ENCODE measurements around the gene NKD2.
A peak's percentile ranks its signal among the peaks of the same experiment; 100 is the strongest.

The NKD2 gene

GRCh38 chr5:1041225-1042143 is 32.9 kb downstream of the NKD2 start:
- peak in 1 of 51 donors; percentile 29 for DNase-seq

GRCh38 chr5:1042626-1043025 is 34.0 kb downstream of the NKD2 start:
- no peak for DNase-seq

DNA sequence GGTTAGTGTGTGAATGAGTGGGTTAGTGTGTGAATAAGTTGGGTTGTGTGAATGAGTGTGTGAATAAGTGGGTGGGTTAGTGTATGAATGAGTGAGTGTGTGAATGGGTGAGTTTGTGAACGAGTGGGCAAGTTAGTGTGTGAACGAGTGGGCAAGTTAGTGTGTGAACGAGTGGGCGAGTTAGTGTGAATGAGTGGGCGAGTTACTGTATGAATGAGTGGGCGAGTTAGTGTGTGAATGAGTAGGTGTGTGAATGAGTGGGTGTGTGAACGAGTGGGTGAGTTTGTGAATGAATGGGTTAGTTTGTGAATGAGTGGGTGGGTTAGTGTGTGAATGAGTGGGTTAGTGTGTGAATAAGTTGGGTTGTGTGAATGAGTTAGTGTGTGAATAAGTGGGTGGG is 34.7 kb downstream of the NKD2 start:
- DNase-seq: no peak

DNA sequence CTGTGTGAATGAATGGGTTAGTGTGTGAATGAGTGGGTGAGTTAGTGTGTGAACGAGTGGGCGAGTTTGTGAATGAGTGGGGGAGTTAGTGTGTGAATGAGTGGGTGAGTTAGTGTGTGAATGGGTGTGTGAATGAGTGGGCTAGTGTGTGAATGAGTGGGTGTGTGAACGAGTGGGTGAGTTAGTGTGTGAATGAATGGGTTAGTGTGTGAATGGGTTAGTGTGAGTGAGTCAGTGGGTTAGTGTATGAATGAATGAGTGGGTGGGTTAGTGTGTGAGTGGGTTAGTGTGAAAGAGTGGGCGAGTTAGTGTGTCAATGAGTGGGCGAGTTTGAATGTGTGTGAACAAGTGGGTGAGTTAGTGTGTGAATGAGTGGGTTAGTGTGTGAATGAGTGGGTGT is 35.5 kb downstream of the NKD2 start:
- DNase-seq: no peak

DNA sequence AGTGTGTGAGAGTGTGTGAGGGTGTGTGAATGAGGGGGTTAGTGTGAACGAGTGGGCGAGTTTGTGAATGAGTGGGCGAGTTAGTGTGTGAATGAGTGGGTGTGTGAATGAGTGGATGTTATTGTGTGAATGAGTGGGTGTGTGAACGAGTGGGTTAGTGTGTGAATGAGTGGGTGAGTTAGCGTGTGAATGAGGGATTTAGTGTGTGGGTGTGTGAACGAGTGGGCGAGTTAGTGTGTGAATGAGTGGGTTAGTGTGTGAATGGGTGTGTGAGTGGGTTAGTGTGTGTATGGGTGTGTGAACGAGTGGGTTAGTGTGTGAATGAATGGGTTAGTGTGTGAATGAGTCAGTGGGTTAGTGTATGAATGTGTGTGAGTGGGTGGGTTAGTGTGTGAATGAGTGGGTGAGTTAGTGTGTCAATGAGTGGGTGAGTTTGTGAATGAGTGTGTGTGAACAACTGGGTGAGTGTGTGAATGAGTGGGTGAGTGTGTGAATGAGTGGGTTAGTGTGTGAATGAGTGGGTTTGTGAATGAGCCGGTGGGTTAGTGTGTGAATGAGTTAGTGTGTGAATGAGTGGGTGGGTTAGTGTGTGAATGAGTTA is 37.5 kb downstream of the NKD2 start:
- DNase-seq: no peak

DNA sequence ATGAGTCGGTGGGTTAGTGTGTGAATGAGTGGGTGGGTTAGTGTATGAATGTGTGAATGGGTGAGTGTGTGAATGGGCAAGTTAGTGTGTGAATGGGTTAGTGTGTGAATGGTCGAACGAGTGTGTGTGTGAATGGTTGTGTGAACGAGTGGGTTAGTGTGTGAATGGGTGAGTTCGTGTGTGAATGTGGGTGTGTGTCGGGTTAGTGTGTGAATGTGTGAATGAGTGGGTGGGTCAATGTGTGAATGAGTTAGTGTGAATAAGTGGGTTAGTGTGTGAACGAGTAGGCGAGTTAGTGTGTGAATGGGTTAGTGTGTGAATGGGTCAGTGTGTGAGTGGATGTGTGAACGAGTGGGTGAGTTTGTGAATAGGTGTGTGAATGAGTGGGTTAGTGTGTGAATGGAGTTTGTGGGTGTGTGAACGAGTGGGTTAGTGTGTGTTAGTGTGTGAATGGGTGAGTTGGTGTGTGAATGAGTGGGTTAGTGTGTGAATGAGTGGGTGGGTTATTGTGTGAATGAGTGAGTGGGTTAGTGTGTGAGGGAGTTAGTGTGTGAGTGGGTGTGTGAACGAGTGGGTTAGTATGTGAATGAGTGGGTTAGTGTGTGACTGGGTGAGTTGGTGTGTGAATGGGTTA is 38.8 kb downstream of the NKD2 start:
- DNase-seq: no peak

DNA sequence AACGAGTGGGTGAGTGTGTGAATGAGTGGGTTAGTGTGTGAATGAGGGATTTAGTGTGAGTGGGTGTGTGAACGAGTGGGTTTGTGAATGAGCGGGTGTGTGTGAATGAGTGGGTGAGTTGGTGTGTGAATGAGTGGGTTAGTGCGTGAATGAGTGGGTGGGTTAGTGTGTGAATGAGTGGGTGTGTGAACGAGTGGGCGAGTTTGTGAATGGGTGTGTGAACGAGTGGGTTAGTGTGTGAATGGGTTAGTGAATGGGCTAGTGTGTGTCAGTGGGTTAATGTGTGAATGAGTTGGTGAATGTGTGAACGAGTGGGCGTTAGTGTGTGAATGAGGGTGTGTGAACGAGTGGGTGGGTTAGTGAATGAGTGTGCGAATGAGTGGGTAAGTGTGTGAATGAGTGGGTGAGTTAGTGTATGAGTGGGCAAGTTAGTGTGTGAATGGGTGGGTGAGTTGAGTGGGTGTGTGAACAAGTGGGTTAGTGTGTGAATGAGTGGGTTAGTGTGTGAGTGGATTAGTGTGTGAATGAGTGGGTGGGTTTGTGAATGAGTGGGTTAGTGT is 39.6 kb downstream of the NKD2 start:
- DNase-seq: no peak

DNA sequence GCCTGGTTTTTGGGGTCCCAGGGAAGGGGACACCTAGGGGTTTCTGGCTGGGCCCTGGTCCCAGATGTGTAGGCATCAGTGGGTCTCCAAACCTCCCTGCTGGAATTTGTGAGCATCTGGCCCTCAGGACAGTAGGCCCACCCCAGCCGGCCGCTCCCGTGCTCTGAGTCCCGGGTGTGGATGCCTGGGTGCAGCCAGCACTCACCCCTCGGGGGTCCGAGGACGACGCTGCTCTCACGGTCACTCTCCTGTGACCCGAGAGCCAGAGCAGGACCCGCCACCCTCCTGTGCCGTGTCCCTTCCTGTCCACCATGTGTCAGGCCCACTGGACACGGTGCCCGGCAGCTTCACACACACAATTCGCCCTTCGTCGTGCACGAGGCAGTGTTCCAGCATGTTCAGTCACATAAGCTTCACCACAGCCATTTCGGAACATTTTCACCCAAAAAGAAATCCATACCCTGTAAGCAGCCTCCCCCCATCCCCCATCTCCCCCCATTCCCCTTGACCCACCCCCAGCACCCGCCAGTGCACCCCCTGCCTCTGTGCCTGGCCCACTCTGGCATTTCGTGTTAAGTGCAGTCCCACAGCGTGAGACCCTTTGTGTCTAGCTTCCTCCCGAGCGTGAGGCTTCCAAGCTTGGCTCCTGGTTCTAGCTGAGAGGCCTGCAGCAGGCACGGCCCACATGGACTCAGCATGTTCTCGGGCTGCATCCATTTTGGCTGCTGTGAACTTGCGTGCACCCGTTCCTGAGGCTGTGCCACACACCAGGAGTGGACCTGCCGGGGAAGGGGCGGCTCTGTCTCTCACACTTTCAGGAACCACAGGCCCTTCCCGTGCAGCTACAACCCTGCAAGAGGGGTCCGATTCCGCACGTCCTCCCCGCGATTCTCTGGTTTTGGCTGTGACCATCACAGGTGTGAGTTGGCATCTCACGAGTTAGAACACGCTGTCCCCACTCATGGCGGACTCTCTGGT is 40.5 kb downstream of the NKD2 start:
- no peak for DNase-seq

DNA sequence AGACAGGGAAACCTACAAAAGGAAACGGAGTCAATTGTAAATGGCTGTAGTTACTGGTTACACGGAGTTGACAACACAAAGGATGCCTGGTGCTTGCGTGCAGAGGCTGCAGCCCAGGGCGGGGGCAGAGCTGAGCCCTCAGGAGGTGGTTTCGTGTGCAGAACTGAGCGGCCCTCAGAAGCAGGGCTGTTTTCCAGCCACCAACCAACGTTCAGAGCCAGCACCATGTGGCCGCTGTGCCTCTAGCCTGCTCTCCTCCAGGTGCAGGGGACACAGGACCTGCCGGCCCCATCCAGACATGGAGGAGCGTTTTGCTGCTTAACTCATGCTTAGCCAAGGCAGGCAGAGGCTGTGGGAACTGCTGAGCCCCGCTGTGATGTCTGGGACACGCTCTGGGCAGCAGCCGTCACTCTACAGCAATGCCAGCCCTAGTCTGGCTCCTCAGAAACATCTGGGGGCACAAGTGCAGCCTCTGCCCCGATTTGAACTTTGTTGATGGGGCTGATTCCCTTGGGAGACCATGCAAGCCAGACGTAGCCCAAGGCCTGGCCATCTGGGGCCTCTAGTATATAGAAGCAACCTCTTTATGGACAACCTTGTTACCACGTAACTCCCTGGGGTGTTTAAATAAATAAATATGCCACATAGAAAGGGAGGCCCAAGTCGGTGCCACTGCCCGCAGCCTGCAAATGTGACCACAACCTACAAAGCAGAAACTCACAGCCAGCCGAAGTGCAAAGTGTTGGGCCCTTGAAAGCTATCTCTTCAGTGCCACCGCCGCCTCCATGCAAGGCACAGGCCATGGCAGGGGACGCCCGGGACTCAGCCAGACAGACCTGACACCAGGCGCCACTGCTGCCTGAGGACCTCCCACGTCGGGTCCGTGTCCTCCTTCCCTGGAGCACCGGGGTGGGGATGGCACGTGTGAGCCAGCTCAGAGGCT is 42.1 kb downstream of the NKD2 start:
- peak in 3 of 51 donors; percentile 5 to 12 (median 11) for DNase-seq

DNA sequence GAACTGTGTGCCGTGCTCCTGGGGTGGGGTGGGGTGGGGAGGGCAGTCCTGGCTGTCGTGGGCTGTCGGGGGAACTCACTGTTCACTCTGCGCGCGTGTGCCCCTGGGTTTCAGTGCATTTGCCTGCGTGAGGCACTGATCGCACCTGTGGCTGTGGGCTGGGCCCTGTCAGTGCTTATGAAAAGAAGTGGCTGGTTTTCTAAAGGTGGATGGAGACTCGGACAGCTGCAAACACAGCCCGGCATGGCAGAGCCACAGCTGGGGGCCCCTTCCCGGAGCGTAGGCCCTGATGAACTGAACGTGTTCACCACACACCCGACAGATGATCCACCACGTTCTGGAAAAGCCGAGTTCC is 42.7 kb downstream of the NKD2 start:
- DNase-seq: no peak

DNA sequence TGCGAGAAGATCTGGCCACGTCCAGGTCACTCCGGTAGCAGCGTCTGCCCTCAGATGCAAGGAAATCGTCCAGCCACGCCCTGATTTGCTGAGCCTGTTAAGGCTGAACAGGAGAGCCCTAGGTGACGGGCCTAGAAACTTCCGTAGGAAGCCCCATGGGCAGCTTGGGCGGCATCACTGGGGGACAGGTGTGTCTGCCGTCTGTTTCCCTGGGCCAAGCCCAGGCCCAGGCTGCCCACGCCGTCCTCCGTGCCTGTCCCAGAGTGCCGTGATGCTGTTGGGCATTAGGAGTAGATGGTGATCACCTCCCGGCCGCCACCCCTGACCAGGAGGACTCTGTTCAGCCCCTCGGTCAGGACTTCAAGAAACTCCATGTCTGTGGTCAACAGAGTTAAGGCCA is 43.5 kb downstream of the NKD2 start:
- DNase-seq: no peak

- DNase-seq: no peak
Observed at GRCh38 chr5:1052641-1053390, 44.2 kb downstream of the NKD2 start.

DNA sequence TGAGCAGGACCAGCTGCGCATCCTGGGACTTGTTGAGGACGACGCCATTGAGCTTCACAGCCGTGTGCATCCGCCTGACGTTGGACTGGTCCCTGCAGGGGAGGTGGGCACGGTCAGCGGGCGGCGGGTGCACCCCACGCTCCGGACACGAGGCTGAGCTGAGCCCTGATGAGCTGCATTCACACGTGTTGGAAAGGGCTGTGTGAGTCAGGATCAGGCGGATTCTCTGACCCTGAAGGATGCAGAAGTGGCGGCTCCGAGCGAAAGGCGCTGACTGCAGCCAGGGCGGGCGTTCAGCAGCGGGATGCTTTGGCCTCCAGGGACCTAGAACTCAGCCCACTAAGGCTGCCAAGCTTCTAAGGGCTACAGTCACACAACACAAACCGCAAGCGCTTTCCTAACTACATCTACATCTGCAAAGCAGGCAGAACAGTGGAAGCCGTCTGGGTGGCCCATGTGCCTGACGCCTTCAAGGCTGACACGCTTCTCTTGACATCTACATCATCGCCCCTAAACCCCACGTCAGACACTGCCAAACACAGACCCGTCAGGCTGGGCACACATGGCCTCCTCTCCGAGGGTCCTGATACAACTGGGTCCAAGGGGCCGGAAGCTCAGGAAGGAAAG is 44.9 kb downstream of the NKD2 start:
- no peak for DNase-seq

DNA sequence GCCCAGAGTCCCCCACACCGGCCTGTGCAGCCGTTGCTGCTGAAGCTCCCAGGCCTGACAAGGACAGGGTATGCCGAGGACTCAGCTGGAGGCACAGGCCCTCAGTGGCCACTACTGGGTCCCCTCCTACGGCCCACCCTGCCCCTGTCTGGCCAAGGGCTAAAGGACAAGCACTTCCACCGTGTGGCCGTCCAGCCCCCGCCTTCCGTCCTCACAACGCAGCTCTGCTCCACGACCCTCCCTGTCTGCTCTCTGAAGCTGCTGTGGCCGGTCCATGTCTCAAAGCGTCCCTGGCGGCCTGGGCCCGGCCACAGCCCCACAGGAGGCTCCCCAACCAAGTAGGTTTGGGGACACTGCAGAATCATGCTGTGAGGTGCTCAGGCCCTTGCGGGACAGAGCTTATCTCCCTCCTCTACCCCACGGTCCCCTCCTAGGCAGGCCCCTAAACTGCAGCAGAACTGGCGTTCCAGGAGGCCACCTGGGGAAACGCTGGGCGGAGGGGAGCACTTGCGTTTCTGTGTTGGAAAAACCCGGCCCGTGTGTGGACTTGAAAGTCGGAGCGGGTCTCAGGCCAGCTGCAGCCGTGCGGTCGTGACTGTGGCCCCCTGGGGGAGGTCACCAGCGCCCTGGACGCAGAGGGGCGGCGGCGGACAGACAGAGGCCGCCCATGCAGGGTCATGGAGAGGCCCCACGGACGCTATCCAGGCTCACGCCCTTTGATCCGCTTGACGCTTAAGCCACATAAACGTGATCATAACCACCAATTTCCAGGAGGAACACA is 45.6 kb downstream of the NKD2 start:
- DNase-seq: no peak

DNA sequence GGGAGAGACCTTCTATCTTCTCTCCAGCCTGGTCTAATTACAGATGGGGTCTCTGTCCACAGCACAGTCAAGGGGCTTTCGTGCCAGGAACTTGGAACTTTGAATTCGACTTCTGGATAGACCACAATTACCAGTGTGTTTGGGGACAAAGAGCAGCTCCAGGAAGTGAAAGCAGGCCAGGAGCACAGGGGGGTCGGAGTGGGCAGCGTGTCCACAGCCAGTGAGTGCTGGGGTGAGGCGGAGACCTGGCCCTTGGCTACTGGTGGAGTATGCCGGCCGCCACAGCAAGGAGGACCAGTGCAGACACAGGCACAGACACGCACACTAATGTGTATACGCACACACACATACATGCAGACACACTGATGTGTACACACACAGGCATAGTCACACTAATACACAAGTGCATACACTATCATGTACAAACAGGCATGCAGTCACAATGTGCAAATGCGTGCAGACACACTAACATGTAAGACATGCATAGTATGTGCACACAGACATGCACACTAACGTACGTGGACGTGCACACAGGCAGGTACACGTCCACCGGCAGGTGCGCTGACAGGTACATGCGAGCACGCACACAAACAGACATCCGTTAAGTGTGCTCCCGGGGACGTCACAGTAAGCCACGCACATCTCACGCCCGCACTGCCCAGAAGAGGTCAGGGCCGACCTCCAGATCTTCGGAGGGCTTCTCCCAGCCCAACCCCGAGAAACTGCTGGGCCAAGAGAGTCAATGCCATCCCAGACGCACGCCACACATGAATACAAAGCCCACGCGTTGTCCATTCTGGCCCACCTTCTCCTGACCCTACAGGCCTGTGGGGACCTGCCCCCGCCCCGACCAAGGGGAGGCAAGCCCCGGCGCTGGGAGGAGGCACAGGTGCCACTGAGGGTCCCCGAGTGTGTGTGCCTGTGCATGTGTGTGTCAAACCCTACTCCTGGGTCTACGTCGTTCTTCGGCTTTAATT is 46.5 kb downstream of the NKD2 start:
- no peak for DNase-seq

DNA sequence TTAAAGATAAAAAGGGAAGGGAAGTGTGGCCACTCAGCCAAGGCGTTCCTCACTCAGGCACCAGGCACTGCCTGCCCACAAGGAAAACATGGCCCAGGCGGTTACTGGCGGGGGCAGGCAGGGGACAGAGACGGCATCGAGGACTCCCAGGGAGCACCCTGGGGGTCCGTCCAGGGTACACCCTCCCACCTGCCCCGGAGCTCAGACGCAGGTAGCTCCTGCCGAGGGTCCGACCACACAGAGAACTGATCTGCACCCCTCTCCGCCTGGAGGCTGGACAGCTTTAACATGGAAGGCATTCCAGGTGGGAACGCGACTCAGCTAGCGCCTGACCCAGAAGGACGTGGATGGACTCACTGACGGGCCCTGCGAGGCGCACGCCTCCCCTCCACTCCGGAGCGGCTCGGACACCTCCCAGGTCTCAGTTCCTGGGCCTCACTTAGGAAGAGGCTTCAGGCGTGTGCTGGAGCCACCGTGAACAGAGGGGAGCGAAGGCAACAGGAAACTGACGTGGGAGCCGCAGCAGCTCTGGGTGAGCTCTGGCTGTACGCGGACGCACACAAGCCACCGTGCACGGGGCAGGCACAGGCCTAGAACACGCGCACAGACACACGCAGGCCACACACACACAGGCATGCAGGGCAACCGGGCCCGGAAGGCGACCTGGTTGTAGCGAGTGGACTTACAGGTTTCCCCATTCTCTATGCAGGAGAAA is 47.5 kb downstream of the NKD2 start:
- DNase-seq: no peak
